RCC 7860 (cell line): Measurements from ENCODE around the gene ANKRD29.
A peak's percentile ranks its signal among the peaks of the same experiment; 100 is the strongest.
"Not testable (repeated sequence)": the region's sequence is repeated elsewhere in the genome, so short reads cannot be mapped to it uniquely, and the experiment has no call there.

ENCODE experiments used
- DNase-seq: peaks from one replicate; pipeline ENCODE4 v3.0.0-alpha.2; 2015; ENCODE audit warnings: low spot score
- FAIRE-seq: peaks from 2 replicates; lab custom pipeline; 2012; peaks lifted over from hg19 to GRCh38; lab: Jason Lieb, UNC

The ANKRD29 gene

GRCh38 chr18:23567671-23568070 is 95.0 kb downstream of the ANKRD29 start:
- no peak for FAIRE-seq

GRCh38 chr18:23565916-23566547 is 96.7 kb downstream of the ANKRD29 start:
- DNase-seq (no peak), FAIRE-seq (no peak)

More at GRCh38 chr18:23567671-23568070, 95.0 kb downstream of the ANKRD29 start:
- no peak for DNase-seq

GRCh38 chr18:23563377-23564043 is 99.2 kb downstream of the ANKRD29 start:
- peak; percentile 42 for DNase-seq

GRCh38 chr18:23560186-23560585 is 102.5 kb downstream of the ANKRD29 start:
- FAIRE-seq: no peak

More at GRCh38 chr18:23563377-23564043, 99.2 kb downstream of the ANKRD29 start:
- FAIRE-seq: peak; percentile 50

GRCh38 chr18:23557511-23557910 is 105.2 kb downstream of the ANKRD29 start:
- not testable (repeated sequence) for DNase-seq, FAIRE-seq

More at GRCh38 chr18:23560186-23560585, 102.5 kb downstream of the ANKRD29 start:
- DNase-seq: no peak

GRCh38 chr18:23556145-23556780 is 106.4 kb downstream of the ANKRD29 start:
- DNase-seq (no peak), FAIRE-seq (no peak)

- FAIRE-seq: no peak
- no peak for DNase-seq
Observed at GRCh38 chr18:23553887-23554286, 108.8 kb downstream of the ANKRD29 start.

- no peak for DNase-seq
- FAIRE-seq: no peak
Observed at GRCh38 chr18:23552505-23552904, 110.2 kb downstream of the ANKRD29 start.

- FAIRE-seq (no peak), DNase-seq (no peak)
Observed at GRCh38 chr18:23551978-23552377, 110.7 kb downstream of the ANKRD29 start.

GRCh38 chr18:23550898-23551297 is 111.8 kb downstream of the ANKRD29 start:
- FAIRE-seq (no peak), DNase-seq (no peak)
